PC-9 (cell line): ENCODE data around the gene CDA. TPM values are rescaled to one million over a fixed set of nuclear protein-coding genes. Genes with fewer than 3 reads are reported as not detected.
A peak's percentile ranks its signal among the peaks of the same experiment; 100 is the strongest.

Experiments used
- BruUV-seq: library from RNA; stranded (reverse); fragments of 400-500 nt; replicated peaks from 2 replicates; lab custom pipeline; 2021; lab: Mats Ljungman, UMichigan
- CTCF ChIA-PET: fragments of 300-600 bp; sonication (Branson Sonifier 250); formaldehyde crosslinking; loops from one replicate; lab custom pipeline; 2022; ENCODE audit warnings: antibody characterized with exemption; lab: Charles Lee
- POLR2A ChIA-PET: fragments of 300-600 bp; sonication (Branson Sonifier 250); formaldehyde crosslinking; loops from one replicate; lab custom pipeline; 2022; ENCODE audit warnings: antibody characterized with exemption; ENCODE audit not compliant: unreplicated experiment; lab: Charles Lee
- DNase-seq, 2 experiments: peaks; one replicate each; pipeline versions ENCODE4 v3.0.0 to v3.0.0-alpha.2; 2015 to 2022; ENCODE audit warnings: mixed read lengths in 1 of 2
- H2AFZ ChIP-seq: fragments of 200-600 bp; sonication (generic); 2 replicates; pipeline ENCODE4 v1.8.1; 2017; ENCODE audit warnings: antibody characterized with exemption
- H3F3A ChIP-seq: fragments of 200-600 bp; sonication (generic); 2 replicates; pipeline ENCODE4 v1.8.1; 2017; ENCODE audit warnings: antibody characterized with exemption, mild to moderate bottlenecking, low read depth; ENCODE audit not compliant: insufficient read depth
- H3K27ac ChIP-seq: fragments of 200-600 bp; sonication (generic); 2 replicates; pipeline ENCODE4 v1.6.1; 2016; ENCODE audit warnings: mixed run types
- H3K27me3 ChIP-seq: fragments of 200-600 bp; sonication (generic); 2 replicates; pipeline ENCODE4 v1.6.1; 2016; ENCODE audit warnings: low read depth, mixed run types; ENCODE audit not compliant: insufficient read depth
- H3K36me3 ChIP-seq: fragments of 200-600 bp; sonication (generic); 2 replicates; pipeline ENCODE4 v1.6.1; 2016; ENCODE audit warnings: low read depth, mixed run types
- H3K4me1 ChIP-seq: fragments of 200-600 bp; sonication (generic); replicated peaks from 2 replicates; pipeline ENCODE4 v1.6.1; 2016; ENCODE audit warnings: mixed run types; ENCODE audit not compliant: insufficient read depth
- H3K4me2 ChIP-seq: fragments of 200-600 bp; sonication (generic); 2 replicates; pipeline ENCODE4 v1.6.1; 2017; ENCODE audit warnings: mixed run types
- H3K4me3 ChIP-seq: fragments of 200-600 bp; sonication (generic); 2 replicates; pipeline ENCODE4 v1.6.1; 2016; ENCODE audit warnings: mixed run types
- H3K79me2 ChIP-seq: fragments of 200-600 bp; sonication (generic); 2 replicates; pipeline ENCODE4 v1.6.1; 2017; ENCODE audit warnings: low read depth, mixed run types
- H3K9me2 ChIP-seq: fragments of 200-600 bp; sonication (generic); 2 replicates; pipeline ENCODE4 v1.8.1; 2017; ENCODE audit warnings: mild to moderate bottlenecking; ENCODE audit not compliant: insufficient read depth
- H3K9me3 ChIP-seq: fragments of 200-600 bp; sonication (generic); 2 replicates; pipeline ENCODE4 v1.8.1; 2016; ENCODE audit warnings: low read depth; ENCODE audit not compliant: insufficient read depth
- H4K20me1 ChIP-seq: fragments of 200-600 bp; sonication (generic); 2 replicates; pipeline ENCODE4 v1.8.1; 2017; ENCODE audit not compliant: insufficient read depth
- EZH2 ChIP-seq: fragments of 200-600 bp; sonication (generic); IDR thresholded peaks from 2 replicates; pipeline ENCODE4 v1.8.0; 2017; ENCODE audit warnings: antibody characterized with exemption, low read depth
- intact Hi-C: fragments of 100-400 bp; cut with micrococcal nuclease; formaldehyde crosslinking; loops from one replicate; pipeline ENCODE4 v1.10.0; 2022; ENCODE audit not compliant: unreplicated experiment
- total RNA-seq: library from RNA; stranded (reverse); gene quantifications from 2 replicates; pipeline ENCODE4 v1.2.3, GENCODE V29; 2021
- TF ChIP-seq, protein P1 (sequence below): fragments of 200-600 bp; sonication (generic); conservative IDR thresholded peaks from 2 replicates; pipeline ENCODE4 v1.6.1; 2017; ENCODE audit warnings: mixed run types, antibody characterized with exemption, mild to moderate bottlenecking, moderate library complexity

The CDA gene
- total RNA-seq, 1 experiment from 2014 or later = 56.6 TPM

GRCh38 chr1:20609541-20609940 lies 20.6 kb downstream of the CDA start:
- H3K4me2 ChIP-seq = no peak overlapping the region
- peaks cover 44% of the 10 kb centered on the region for H3F3A ChIP-seq
- H3K4me1 ChIP-seq = peaks cover 35% of the 10 kb centered on the region
- ChIA-PET POLR2A (interaction anchor here (0.6 kb wide), 1 partner anchor 23 kb away, joined by 4 read pairs; no protein-coding TSS in a partner anchor), CTCF (no interaction called here)
- no peak overlapping the region for H3K27ac ChIP-seq
- H2AFZ ChIP-seq = no peak overlapping the region
- no peaks in the 10 kb centered on the region for H3K27me3 ChIP-seq
- H3K9me2 ChIP-seq = no peaks in the 10 kb centered on the region
- 0 out of 2 replicates have a peak, but pooled peaks cover 2% of the 10 kb centered on the region for H3K36me3 ChIP-seq
- H3K9me3 ChIP-seq = no peaks in the 10 kb centered on the region
- no peak for TF ChIP-seq EZH2
- TF ChIP-seq, protein P1, sequence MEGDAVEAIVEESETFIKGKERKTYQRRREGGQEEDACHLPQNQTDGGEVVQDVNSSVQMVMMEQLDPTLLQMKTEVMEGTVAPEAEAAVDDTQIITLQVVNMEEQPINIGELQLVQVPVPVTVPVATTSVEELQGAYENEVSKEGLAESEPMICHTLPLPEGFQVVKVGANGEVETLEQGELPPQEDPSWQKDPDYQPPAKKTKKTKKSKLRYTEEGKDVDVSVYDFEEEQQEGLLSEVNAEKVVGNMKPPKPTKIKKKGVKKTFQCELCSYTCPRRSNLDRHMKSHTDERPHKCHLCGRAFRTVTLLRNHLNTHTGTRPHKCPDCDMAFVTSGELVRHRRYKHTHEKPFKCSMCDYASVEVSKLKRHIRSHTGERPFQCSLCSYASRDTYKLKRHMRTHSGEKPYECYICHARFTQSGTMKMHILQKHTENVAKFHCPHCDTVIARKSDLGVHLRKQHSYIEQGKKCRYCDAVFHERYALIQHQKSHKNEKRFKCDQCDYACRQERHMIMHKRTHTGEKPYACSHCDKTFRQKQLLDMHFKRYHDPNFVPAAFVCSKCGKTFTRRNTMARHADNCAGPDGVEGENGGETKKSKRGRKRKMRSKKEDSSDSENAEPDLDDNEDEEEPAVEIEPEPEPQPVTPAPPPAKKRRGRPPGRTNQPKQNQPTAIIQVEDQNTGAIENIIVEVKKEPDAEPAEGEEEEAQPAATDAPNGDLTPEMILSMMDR = no peak
- no TSS peak for BruUV-seq
- H3K4me3 ChIP-seq = no peak overlapping the region
- DNase-seq = no peak
- no peaks in the 10 kb centered on the region for H3K79me2 ChIP-seq
- intact Hi-C loops = no loop called here
- no peaks in the 10 kb centered on the region for H4K20me1 ChIP-seq

DNA sequence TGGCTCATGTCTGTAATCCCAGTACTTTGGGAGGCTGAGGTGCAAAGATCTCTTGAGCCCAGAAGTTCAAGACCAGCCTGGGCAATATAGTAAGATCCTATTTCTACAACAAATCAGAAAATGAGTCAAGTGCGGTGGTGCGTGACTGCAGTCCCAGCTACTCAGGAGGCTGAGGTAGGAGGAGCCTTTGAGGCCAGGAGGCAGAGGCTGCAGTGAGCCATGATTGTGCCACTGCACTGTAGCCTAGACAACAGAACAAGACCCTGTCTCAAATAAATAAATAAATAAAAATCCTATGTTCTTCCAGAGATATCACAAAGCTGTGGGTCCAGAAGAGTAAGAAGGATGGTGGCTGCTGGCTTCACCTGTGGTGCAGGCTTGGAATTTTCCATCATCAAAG lies 22.1 kb downstream of the CDA start:
- peak in 1 of 2 experiments; percentile 34 for DNase-seq
- H4K20me1 ChIP-seq = no peaks in the 10 kb centered on the region
- ChIA-PET CTCF (no interaction called here), POLR2A (no interaction called here)
- H3K27ac ChIP-seq = peak overlapping the region; percentile 44
- H3K79me2 ChIP-seq = no peaks in the 10 kb centered on the region
- H3K9me2 ChIP-seq = no peaks in the 10 kb centered on the region
- BruUV-seq = no TSS peak
- H2AFZ ChIP-seq = no peak overlapping the region
- intact Hi-C loops = loop anchor here (5.0 kb wide), 1 partner anchor 34 kb away; no protein-coding TSS in a partner anchor
- no peaks in the 10 kb centered on the region for H3K36me3 ChIP-seq
- H3K9me3 ChIP-seq = no peaks in the 10 kb centered on the region
- peaks cover 35% of the 10 kb centered on the region for H3K4me1 ChIP-seq
- no peak for TF ChIP-seq EZH2
- TF ChIP-seq, protein P1 = no peak
- no peak overlapping the region for H3K4me2 ChIP-seq
- no peaks in the 10 kb centered on the region for H3K27me3 ChIP-seq
- H3F3A ChIP-seq = peaks cover 42% of the 10 kb centered on the region
- no peak overlapping the region for H3K4me3 ChIP-seq

GRCh38 chr1:20611652-20612051 lies 22.8 kb downstream of the CDA start:
- H3K4me3 ChIP-seq = no peak overlapping the region

More at GRCh38 chr1:20611652-20612051, 22.8 kb downstream of the CDA start:
- H3K4me2 ChIP-seq = no peak overlapping the region
- H3K4me1 ChIP-seq = peaks cover 35% of the 10 kb centered on the region
- DNase-seq = no peak
- H3K36me3 ChIP-seq = no peaks in the 10 kb centered on the region
- no peak overlapping the region for H2AFZ ChIP-seq
- no peaks in the 10 kb centered on the region for H3K9me3 ChIP-seq
- H3K9me2 ChIP-seq = no peaks in the 10 kb centered on the region
- ChIA-PET POLR2A (no interaction called here), CTCF (no interaction called here)
- TSS peak; percentile 38 for BruUV-seq
- no peaks in the 10 kb centered on the region for H3K79me2 ChIP-seq
- H3K27ac ChIP-seq = peak overlapping the region; percentile 95
- no peaks in the 10 kb centered on the region for H4K20me1 ChIP-seq
- TF ChIP-seq, protein P1 = no peak
- TF ChIP-seq EZH2 = no peak
- peaks cover 42% of the 10 kb centered on the region for H3F3A ChIP-seq
- H3K27me3 ChIP-seq = no peaks in the 10 kb centered on the region
- intact Hi-C loops = loop anchor here (1.0 to 5.0 kb wide), 4 partner anchors 7 to 34 kb away; partner anchors contain the start of genes CDA and PINK1
